Mucosa of descending colon (tissue), 3 donors: ENCODE measurements around the gene FAM240A. TPM values are rescaled to one million over a fixed set of nuclear protein-coding genes. Genes with fewer than 3 reads are reported as not detected.

Experiments used
- ATAC-seq: fragments of 200-7000 bp; cut with Tn5 transposase; one replicate; pipeline ENCODE4 v1.9.1; 2020; ENCODE audit warnings: mild to moderate bottlenecking, moderate library complexity
- DNase-seq, 3 donors: peaks; one replicate each; pipeline ENCODE4 v3.0.0-alpha.2; 2020
- H3K36me3 ChIP-seq: fragments of 200-600 bp; one replicate; pipeline ENCODE4 v1.8.0; 2021; ENCODE audit warnings: low read depth, mild to moderate bottlenecking
- H3K4me1 ChIP-seq: fragments of 200-600 bp; one replicate; pipeline ENCODE4 v1.8.0; 2021; ENCODE audit warnings: low read depth, mild to moderate bottlenecking
- H3K4me3 ChIP-seq: fragments of 200-600 bp; one replicate; pipeline ENCODE4 v1.8.0; 2021; ENCODE audit warnings: mild to moderate bottlenecking
- H3K9me3 ChIP-seq: fragments of 200-600 bp; one replicate; pipeline ENCODE4 v1.8.0; 2021; ENCODE audit warnings: mild to moderate bottlenecking
- CTCF ChIP-seq: fragments of 200-600 bp; IDR thresholded peaks from one replicate; pipeline ENCODE4 v1.8.0; 2022; ENCODE audit warnings: antibody characterized with exemption, mild to moderate bottlenecking
- intact Hi-C, 2 donors: fragments of 100-400 bp; cut with DNase I in 1 of 2; cut with micrococcal nuclease in 1 of 2; formaldehyde crosslinking; loops; one replicate each; pipeline versions ENCODE4 v1.11.0 to v1.11.1; 2022; cut with DNase I, micrococcal nuclease
- total RNA-seq, 3 donors: library from RNA; stranded (reverse); fragmentation: NEBNext Ultra II Directional in 2 of 3; extraction: Animal tissue kit (Norgen Biotek cat#: 25700) in 2 of 3; gene quantifications; one replicate each; pipeline versions ENCODE4 v1.2.1 to v1.2.4, GENCODE V29; 2021 to 2023
- donor health status: DM: no; HTN: no; CAD: no; lungs with moderate emphysema.
- donor health status: DM: no; HTN: no; CAD: no.
- donor health status: DM: no; HTN: yes; CAD: no.

Gene FAM240A
- total RNA-seq, 3 donors from 2014 or later: not detected

- Histone ChIP-seq H3K4me1 (no peaks in the 10 kb centered on the region), H3K36me3 (no peaks in the 10 kb centered on the region), H3K9me3 (no peaks in the 10 kb centered on the region), H3K4me3 (no peak overlapping the region)
- intact Hi-C loops: no loop called here
- DNase-seq: no peak
- TF ChIP-seq CTCF: no peak
- ATAC-seq: no peak
Observed at GRCh38 chr3:46571684-46572083, 40.6 kb upstream of the FAM240A start.

- H3K4me1 ChIP-seq: peaks cover 7% of the 10 kb centered on the region
- TF ChIP-seq CTCF: no peak
- no peak overlapping the region for H3K4me3 ChIP-seq
- DNase-seq: no peak
- H3K9me3 ChIP-seq: no peaks in the 10 kb centered on the region
- H3K36me3 ChIP-seq: no peaks in the 10 kb centered on the region
- intact Hi-C loops: no loop called here
- no peak for ATAC-seq
Observed at GRCh38 chr3:46573701-46574100, 38.6 kb upstream of the FAM240A start.

- intact Hi-C loops: no loop called here
- no peak for TF ChIP-seq CTCF
- peaks cover 12% of the 10 kb centered on the region for H3K4me1 ChIP-seq
- no peaks in the 10 kb centered on the region for H3K36me3 ChIP-seq
- ATAC-seq: no peak
- no peak for DNase-seq
- no peak overlapping the region for H3K4me3 ChIP-seq
- H3K9me3 ChIP-seq: no peaks in the 10 kb centered on the region
Observed at GRCh38 chr3:46574243-46574646, 38.1 kb upstream of the FAM240A start.

- Histone ChIP-seq H3K9me3 (no peaks in the 10 kb centered on the region), H3K4me3 (no peak overlapping the region), H3K4me1 (peaks cover 14% of the 10 kb centered on the region), H3K36me3 (no peaks in the 10 kb centered on the region)
- TF ChIP-seq CTCF: no peak
- no peak for ATAC-seq
- DNase-seq: no peak
- intact Hi-C loops: no loop called here
Observed at GRCh38 chr3:46574881-46575576, 37.3 kb upstream of the FAM240A start.

GRCh38 chr3:46575577-46576222, 36.6 kb upstream of the FAM240A start:
- Histone ChIP-seq H3K4me1 (peaks cover 14% of the 10 kb centered on the region), H3K36me3 (no peaks in the 10 kb centered on the region), H3K9me3 (no peaks in the 10 kb centered on the region), H3K4me3 (no peak overlapping the region)
- DNase-seq (no peak), ATAC-seq (no peak)
- no peak for TF ChIP-seq CTCF
- intact Hi-C loops: no loop called here
